ENCODE measurements around the gene ARHGAP26.
"Not testable (repeated sequence)": the region's sequence is repeated elsewhere in the genome, so short reads cannot be mapped to it uniquely, and the experiment has no call there.

Gene ARHGAP26

DNA sequence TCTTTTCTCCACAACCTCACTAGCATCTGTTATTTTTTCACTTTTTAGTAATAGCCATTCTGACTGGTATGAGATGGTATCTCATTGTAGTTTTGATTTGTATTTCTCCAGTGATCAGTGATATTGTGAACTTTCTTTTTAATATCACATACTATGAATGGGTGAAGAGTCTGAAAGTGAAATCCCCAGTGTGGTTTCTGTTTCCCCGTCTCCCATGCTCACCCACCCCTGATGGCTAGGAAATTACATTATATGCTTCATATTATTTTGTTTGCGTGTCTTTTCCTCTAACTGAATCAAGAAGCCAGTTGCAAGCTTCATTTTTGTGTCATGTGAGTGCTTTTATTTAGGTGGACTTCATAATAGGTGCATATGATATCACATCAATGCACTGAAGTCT is 171.1 kb downstream of the ARHGAP26 start:
- no peak for DNase-seq

GRCh38 chr5:142942901-142943300 is 172.7 kb downstream of the ARHGAP26 start:
- DNase-seq: no peak

GRCh38 chr5:142944140-142944539 is 174.0 kb downstream of the ARHGAP26 start:
- no peak for DNase-seq

- DNase-seq: no peak
Observed at GRCh38 chr5:142945321-142945720, 175.1 kb downstream of the ARHGAP26 start.

DNA sequence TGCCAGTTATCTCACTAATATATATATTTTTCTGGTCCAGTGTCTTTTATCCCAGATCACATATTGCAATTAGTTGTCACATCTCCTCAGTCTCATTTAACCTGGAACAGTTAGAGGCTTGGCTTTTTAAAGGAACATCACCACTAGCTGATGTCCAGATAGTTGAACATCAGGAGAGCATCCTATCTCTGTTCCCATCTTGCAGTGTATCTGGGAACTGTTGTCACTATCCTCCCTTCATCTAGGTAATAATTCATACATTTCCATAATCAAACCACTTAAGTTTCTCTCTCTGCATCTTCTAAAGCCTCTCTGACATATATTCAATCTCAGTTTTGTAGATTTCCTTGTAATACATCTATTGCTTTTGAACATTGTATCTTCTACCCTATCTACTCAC is 175.7 kb downstream of the ARHGAP26 start:
- DNase-seq: no peak

DNA sequence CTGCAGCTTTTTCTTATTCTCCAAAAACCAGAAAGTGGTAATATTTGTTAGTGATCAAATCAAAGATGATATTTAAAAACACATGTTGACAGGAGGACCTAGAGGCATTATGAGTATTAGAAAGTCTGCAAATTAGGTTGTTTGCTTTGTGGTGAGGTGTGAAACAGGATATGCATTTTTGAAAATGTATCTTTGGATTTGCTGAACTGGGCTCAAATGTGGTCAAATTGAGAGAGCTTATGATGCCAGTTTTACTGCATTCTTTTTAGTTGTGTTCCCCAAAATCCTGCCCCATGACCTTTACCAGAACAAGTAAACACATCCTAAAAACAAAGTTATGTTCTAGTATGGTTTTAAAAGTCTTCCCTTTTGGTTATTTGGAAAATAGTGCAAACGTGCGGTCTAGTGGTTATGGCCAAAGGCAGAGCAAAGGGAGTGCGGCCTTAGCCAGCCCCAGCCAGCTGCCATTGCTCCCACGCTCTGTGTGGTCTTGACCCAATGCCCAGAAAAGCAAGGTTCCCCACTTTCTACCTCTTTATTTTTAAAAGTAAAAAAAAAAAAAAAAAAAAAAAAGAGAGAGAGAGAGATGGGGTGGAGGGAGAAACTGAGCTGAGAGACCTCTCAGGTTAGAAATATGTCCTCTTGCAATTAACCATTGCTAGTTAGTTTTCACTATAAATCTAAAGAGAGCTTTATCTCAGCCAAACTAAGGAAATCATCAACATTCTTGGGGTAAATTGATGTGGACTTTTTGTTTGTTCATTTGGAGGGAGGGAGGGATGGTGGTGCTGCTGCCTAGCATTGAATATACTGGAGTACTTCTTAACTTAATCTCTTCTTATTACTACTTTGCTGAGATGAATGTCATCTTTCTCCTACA is 176.6 kb downstream of the ARHGAP26 start:
- no peak for DNase-seq

DNA sequence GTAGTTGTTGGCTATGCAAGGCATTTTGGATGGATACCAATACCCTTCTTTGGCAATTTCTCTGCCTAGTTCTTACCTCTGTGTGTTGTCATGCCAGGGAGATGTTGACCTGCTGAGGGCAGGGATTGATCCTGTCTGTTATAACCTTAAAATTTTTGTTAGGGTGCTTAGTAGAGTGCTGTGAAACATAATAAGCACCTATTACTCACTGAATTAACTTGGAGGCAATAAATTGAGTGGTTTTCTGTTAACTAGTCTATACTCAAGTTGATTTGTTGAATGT is 177.2 kb downstream of the ARHGAP26 start:
- DNase-seq: no peak

DNA sequence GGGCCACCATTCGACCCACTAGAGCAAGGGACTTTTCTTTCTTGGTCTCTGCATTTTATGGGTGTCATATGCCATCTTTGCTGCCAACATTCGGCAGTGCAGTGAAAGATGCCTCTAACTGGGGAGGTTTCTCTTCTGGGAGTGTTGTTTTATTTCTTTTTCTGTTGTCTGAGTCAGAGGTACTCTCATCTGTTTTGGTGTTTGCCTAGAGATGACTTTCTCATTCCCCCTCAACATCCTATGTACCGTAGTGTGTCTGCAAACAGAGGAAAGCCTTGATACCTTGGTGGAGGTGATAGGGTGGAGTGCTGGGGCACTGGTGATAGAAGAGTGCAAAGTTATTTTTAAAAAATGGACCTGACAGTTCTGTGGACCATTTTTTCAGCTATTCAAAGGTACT is 182.1 kb downstream of the ARHGAP26 start:
- DNase-seq: no peak

DNA sequence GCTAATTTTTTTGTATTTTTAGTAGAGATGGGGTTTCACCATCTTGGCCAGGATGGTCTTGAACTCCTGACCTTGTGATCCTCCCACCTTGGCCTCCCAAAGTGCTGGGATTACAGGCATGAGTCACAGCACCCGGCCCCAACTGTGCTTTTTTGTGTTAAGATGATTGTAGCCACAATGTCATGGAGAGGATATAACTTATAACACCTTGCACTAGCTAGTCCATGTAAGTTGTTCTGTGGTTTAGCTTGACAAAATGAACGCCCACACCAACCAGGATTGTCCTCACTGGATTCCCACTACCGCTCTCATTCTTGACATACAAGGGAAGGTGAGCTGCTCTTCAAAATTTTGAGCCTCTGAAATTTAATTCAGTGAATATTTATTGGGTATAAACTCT is 182.7 kb downstream of the ARHGAP26 start:
- not testable (repeated sequence) for DNase-seq

- no peak for DNase-seq
Observed at GRCh38 chr5:142954455-142954854, 184.3 kb downstream of the ARHGAP26 start.

DNA sequence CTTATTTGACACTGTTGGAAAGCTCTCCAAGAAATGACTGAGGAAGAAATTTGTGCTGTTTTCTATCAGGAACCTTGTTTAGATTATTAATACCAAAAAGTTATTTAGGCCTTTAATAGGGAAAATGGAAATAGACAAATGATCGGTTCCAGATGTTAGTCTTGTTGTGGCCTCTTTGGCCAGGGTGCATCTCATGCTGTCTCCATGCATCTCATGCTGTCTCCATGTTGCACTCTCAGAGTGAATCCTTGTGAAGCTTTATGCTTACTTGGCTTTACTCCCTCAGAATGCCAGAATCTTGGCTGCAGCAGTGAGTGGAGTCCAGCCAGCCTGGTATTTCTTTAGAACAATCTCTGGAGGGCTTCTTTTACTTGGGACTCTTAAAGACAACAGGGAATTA is 185.5 kb downstream of the ARHGAP26 start:
- DNase-seq: no peak

DNA sequence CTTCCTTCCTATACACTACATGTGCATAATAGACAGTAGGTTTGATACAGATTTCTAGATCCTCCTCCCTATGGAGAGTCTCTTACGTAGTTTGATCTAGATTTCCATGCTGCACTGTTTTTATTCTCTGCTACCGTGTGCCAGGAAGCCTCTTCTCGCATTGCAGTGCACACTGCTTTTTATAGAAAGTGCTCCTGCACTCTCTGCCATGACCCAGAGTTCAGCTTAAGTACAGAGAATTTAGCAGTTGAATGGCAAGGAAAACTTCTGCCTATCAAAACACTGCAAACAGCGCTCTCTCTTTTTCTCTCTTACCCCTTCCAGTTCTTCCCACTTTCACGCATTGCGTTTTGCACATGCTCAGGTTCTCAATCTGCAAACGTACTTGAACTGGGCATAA is 187.4 kb downstream of the ARHGAP26 start:
- DNase-seq: no peak

- no peak for DNase-seq
Observed at GRCh38 chr5:142958944-142959682, 188.9 kb downstream of the ARHGAP26 start.

- no peak for DNase-seq
Observed at GRCh38 chr5:142959683-142960657, 189.8 kb downstream of the ARHGAP26 start.

DNA sequence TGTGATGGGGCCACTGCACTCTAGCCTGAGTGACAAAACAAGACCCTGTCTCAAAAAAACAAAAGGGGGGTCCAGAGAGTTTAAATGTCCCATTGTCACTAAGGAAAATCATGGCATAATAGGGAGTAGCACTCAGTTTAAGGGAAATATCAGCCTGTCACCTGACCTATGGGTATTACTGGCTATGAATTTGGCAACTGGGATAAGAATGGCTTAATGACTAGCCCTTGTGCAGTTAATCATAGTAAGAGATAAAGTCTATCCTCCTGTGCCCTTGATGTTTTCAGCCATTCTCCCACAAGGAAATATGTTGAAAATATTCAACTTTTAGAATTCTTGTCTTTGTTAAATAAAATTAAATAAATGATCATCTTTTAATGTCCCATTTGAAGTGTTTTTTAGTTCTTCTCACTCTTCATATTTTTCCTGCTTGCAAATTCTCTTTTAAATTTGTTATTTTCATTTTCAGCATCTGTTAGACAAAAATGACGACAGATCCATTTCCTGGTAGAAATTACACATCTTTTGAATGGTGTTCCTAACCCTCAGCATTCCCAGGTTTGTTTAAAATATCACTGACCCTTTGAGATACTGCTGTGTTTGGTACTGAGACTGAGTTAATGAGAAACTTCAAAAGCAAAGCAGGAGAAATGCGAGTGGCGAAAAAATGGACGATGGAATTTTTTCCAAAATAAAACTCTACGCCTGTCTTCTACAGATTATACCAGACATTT is 191.4 kb downstream of the ARHGAP26 start:
- DNase-seq: no peak

GRCh38 chr5:142962174-142962533 is 192.0 kb downstream of the ARHGAP26 start:
- no peak for DNase-seq

DNA sequence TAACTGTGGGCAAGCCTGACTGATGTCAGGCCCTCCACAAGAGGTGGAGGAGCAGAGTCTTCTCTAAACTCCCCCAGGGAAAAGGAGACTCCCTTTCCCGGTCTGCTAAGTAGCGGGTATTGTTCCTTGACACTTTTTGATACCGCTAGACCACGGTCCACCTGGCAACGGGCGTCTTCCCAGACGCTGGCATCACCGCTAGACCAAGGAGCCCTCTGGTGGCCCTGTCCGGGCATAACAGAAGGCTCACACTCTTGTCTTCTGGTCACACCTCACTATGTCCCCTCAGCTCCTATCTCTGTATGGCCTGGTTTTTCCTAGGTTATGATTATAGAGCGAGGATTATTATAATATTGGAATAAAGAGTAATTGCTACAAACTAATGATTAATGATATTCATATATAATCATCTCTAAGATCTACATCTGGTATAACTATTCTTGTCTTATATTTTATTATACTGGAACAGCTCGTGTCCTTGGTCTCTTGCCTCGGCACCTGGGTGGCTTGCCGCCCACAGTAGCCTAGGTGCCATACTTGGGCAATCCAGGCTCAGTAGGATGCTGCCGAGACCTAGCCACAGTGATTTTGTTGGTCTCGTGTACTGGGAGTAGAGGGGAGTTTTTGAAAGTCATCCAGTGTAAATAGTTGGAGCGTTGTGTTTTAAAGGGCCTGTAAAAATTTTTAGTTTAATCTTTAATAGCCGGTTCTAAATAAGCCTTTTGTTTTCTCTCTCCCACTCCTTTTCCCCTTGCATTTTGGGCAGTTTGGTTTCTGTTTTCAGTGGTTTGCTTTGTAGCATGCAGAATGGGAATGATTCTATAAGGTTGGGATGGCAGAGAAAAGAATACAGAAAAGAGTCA is 195.3 kb downstream of the ARHGAP26 start:
- DNase-seq: not testable (repeated sequence)

DNA sequence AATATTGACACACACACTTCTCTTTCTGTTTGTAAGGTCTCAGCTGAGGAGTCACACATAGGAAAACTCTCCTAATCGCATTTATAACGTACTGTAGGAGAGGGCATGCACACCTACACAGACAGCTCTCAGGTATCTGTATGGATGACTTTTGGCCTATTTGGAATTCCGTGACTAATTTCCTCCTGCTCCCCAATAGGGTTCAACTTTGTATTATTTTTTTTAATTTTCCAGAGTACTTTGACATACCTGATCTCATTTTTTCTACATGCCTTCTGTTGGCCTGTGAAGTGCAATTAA is 195.9 kb downstream of the ARHGAP26 start:
- no peak for DNase-seq

DNA sequence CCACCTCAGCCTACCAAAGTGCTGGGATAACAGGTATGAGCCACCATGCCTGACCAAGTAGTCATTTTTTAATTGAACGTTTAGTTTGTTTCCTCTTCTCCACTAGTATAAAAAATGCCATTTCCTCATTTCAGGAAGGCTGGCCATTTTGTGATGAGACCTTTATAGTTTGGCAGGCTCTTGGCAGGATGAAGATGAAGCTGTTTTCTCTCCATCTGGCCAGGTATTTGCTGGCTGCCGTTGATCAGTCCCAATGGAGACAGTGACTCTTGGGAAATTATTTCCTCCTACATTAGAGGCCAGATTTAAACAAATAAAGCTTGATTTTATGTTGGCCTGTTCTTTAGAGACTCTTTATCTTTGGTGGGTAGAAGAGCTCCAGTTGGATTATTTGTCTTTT is 199.0 kb downstream of the ARHGAP26 start:
- DNase-seq: no peak

- DNase-seq: no peak
Observed at GRCh38 chr5:142969624-142970439, 199.7 kb downstream of the ARHGAP26 start.

- no peak for DNase-seq
Observed at GRCh38 chr5:142970440-142971030, 200.4 kb downstream of the ARHGAP26 start.
